Measurements from ENCODE around the gene CLDN6.

Gene CLDN6

GRCh38 chr16:3012246-3012645 is 5.7 kb downstream of the CLDN6 start:
- DNase-seq = no peak

- no peak for DNase-seq
Observed at GRCh38 chr16:3010510-3010909, 7.5 kb downstream of the CLDN6 start.

- DNase-seq = no peak
Observed at GRCh38 chr16:3009568-3010390, 8.2 kb downstream of the CLDN6 start.

- DNase-seq = no peak
Observed at GRCh38 chr16:3008690-3009037, 9.3 kb downstream of the CLDN6 start.

GRCh38 chr16:3007957-3008689 is 9.9 kb downstream of the CLDN6 start:
- DNase-seq = peak; percentile 32

GRCh38 chr16:3007059-3007956 is 10.7 kb downstream of the CLDN6 start:
- DNase-seq = no peak

GRCh38 chr16:3004781-3005284 is 13.2 kb downstream of the CLDN6 start:
- DNase-seq = no peak

- no peak for DNase-seq
Observed at GRCh38 chr16:3004319-3004718, 13.7 kb downstream of the CLDN6 start.

- peak; percentile 99 for DNase-seq
Observed at GRCh38 chr16:3003582-3004270, 14.3 kb downstream of the CLDN6 start.

- DNase-seq = no peak
Observed at GRCh38 chr16:3001316-3001715, 16.7 kb downstream of the CLDN6 start.

GRCh38 chr16:3000540-3000939 is 17.4 kb downstream of the CLDN6 start:
- no peak for DNase-seq

GRCh38 chr16:2999929-3000328 is 18.1 kb downstream of the CLDN6 start:
- no peak for DNase-seq

GRCh38 chr16:2996298-2996697 is 21.7 kb downstream of the CLDN6 start:
- no peak for DNase-seq

- DNase-seq = no peak
Observed at GRCh38 chr16:2992383-2993081, 25.5 kb downstream of the CLDN6 start.

GRCh38 chr16:2991566-2992261 is 26.3 kb downstream of the CLDN6 start:
- no peak for DNase-seq

GRCh38 chr16:2990891-2991290 is 27.1 kb downstream of the CLDN6 start:
- DNase-seq = no peak

GRCh38 chr16:2988590-2989099 is 29.3 kb downstream of the CLDN6 start:
- no peak for DNase-seq

GRCh38 chr16:2987833-2988232 is 30.1 kb downstream of the CLDN6 start:
- no peak for DNase-seq

- DNase-seq = no peak
Observed at GRCh38 chr16:2987286-2987685, 30.7 kb downstream of the CLDN6 start.

- DNase-seq = no peak
Observed at GRCh38 chr16:2986623-2987188, 31.3 kb downstream of the CLDN6 start.

Measured in CD4-positive, alpha-beta T cell treated with Interleukin-15 for 1 hour (primary cell).